Kidney (tissue), 14 donors: Measurements from ENCODE around the gene IER2. TPM values are rescaled to one million over a fixed set of nuclear protein-coding genes. Genes with fewer than 3 reads are reported as not detected.

Source experiments
- DNase-seq, 5 donors: peaks; one replicate each; pipeline ENCODE4 v3.0.0-alpha.2; 2013 to 2020
- FAIRE-seq: peaks from 2 replicates; lab custom pipeline; 2012; peaks lifted over from hg19 to GRCh38; lab: Jason Lieb, UNC
- H3K27ac ChIP-seq, 2 donors: one replicate each; pipeline ENCODE4 v1.7.0; 2013; ENCODE audit warnings: low read depth in 2 of 2, low read length in 2 of 2, inconsistent platforms in 1 of 2
- H3K27me3 ChIP-seq: one replicate; pipeline ENCODE4 v1.7.1; 2013; ENCODE audit warnings: low read length, inconsistent platforms; ENCODE audit not compliant: control insufficient read depth, insufficient read depth
- H3K36me3 ChIP-seq, 3 donors: one replicate each; pipeline versions ENCODE4 v1.7.0 to v1.7.1; 2013; ENCODE audit warnings: low read length in 3 of 3, control low read depth in 1 of 3, inconsistent platforms in 1 of 3; ENCODE audit not compliant: insufficient read depth in 3 of 3, control insufficient read depth in 2 of 3
- H3K4me1 ChIP-seq, 3 donors: one replicate each; pipeline versions ENCODE4 v1.7.0 to v1.7.1; 2013; ENCODE audit warnings: low read length in 3 of 3, inconsistent platforms in 1 of 3, low read depth in 1 of 3; ENCODE audit not compliant: control insufficient read depth in 2 of 3, insufficient read depth in 2 of 3
- H3K4me3 ChIP-seq, 3 donors: one replicate each; pipeline versions ENCODE4 v1.7.0 to v1.8.1; 2013; ENCODE audit warnings: low read length in 3 of 3, control low read depth in 1 of 3, inconsistent platforms in 1 of 3
- H3K9ac ChIP-seq, 3 donors: one replicate each; pipeline versions ENCODE4 v1.7.0 to v1.7.1; 2013; ENCODE audit warnings: low read length in 3 of 3, control low read depth in 1 of 3, inconsistent platforms in 1 of 3
- H3K9me3 ChIP-seq, 3 donors: one replicate each; pipeline versions ENCODE4 v1.7.0 to v1.7.1; 2013; ENCODE audit warnings: low read length in 3 of 3, control low read depth in 1 of 3, inconsistent platforms in 1 of 3; ENCODE audit not compliant: control insufficient read depth in 2 of 3, insufficient read depth in 1 of 3
- intact Hi-C: fragments of 100-400 bp; cut with DNase I; formaldehyde crosslinking; loops from one replicate; pipeline ENCODE4 v1.11.1; 2022
- polyA plus RNA-seq: library from polyadenylated mRNA; stranded (reverse); fragments of 350-450 nt; fragmentation: Illumina TruSeq; extraction: RNeasy Lipid Tissue Mini Kit (QIAGEN cat#74804); gene quantifications from one replicate; pipeline ENCODE4 v1.2.3, GENCODE V29; 2014; ENCODE audit warnings: low read depth, low replicate concordance; ENCODE audit not compliant: insufficient read depth
- total RNA-seq: library from RNA; stranded (reverse); fragmentation: NEBNext Ultra II Directional; extraction: Animal tissue kit (Norgen Biotek cat#: 25700); gene quantifications from one replicate; pipeline ENCODE4 v1.2.1, GENCODE V29; 2021
- TF ChIP-seq, protein P1 (sequence below): IDR thresholded peaks from 3 replicates; pipeline ENCODE4 v1.5.1; 2012; ENCODE audit warnings: mild to moderate bottlenecking, moderate library complexity, borderline replicate concordance; ENCODE audit not compliant: insufficient read depth; ENCODE audit errors: extremely low read depth
- donor health status: control.
- donor health status: control.
- donor health status: control.
- donor health status: control.
- donor health status: control.
- donor health status: DM: yes; HTN: yes; CAD: no.
- donor health status: Normal renal cell carcinoma (clear cell type).

Gene IER2
- total and polyA plus RNA-seq, 2 donors from 2014 or later: 73.9 to 96.7 TPM

DNA sequence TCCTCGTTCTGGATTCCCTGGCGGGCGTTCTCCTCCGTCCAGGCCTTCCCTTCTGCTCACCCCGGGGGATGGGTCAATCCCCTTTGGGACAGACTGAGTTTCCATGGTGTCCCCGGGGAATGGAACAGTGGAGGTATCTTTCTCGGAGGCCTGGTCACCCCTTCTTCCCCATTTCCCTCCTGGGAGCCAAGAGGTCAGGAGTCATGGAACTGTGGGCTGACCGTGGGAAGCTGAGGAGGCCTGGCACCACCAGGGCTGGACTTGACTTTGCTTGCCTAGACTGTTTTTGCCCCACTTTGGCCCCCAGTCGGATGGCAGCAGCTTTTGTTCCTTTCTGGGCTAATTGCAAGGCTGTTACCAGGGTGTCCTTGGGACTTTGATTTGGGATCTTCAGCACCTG lies 30.2 kb upstream of the IER2 start:
- no peaks in the 10 kb centered on the region for H3K9me3 ChIP-seq
- intact Hi-C loops: no loop called here
- no peak overlapping the region for H3K27ac ChIP-seq
- H3K4me3 ChIP-seq: no peak overlapping the region
- TF ChIP-seq, protein P1, sequence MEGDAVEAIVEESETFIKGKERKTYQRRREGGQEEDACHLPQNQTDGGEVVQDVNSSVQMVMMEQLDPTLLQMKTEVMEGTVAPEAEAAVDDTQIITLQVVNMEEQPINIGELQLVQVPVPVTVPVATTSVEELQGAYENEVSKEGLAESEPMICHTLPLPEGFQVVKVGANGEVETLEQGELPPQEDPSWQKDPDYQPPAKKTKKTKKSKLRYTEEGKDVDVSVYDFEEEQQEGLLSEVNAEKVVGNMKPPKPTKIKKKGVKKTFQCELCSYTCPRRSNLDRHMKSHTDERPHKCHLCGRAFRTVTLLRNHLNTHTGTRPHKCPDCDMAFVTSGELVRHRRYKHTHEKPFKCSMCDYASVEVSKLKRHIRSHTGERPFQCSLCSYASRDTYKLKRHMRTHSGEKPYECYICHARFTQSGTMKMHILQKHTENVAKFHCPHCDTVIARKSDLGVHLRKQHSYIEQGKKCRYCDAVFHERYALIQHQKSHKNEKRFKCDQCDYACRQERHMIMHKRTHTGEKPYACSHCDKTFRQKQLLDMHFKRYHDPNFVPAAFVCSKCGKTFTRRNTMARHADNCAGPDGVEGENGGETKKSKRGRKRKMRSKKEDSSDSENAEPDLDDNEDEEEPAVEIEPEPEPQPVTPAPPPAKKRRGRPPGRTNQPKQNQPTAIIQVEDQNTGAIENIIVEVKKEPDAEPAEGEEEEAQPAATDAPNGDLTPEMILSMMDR: no peak
- DNase-seq: no peak
- FAIRE-seq: no peak
- no peaks in the 10 kb centered on the region for H3K27me3 ChIP-seq
- peak overlapping the region in 1 of 3 donors; percentile 59 for H3K9ac ChIP-seq
- H3K4me1 ChIP-seq: peaks cover 2 to 34% (median 14%) of the 10 kb centered on the region in 3 donors
- no peaks in the 10 kb centered on the region for H3K36me3 ChIP-seq

DNA sequence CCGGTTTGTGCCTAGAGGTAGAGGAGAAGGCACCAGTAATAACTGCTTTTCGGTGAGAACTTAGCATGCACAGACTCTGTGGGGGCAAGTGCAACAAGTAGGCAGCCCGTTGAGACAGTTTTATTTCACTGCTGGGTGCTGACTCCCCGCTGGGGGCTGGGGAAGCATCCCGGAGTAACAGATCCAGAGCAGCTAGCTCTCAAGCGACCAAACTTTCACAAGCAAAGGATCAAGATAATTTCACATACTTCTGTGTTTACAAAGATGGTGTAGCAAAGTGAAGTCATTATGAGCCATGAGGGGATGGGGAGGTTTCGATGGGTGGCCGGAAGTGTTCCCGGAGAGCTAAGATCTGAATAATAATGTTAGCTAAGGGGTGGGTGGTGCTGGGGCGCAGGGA lies 29.4 kb upstream of the IER2 start:
- DNase-seq (no peak), FAIRE-seq (no peak)
- Histone ChIP-seq H3K4me3 (no peak overlapping the region), H3K9ac (peak overlapping the region in 1 of 3 donors; percentile 5), H3K36me3 (no peaks in the 10 kb centered on the region), H3K9me3 (no peaks in the 10 kb centered on the region), H3K27ac (no peak overlapping the region), H3K27me3 (no peaks in the 10 kb centered on the region), H3K4me1 (peaks cover 2 to 32% (median 10%) of the 10 kb centered on the region in 3 donors)
- intact Hi-C loops: no loop called here
- TF ChIP-seq, protein P1: no peak

DNA sequence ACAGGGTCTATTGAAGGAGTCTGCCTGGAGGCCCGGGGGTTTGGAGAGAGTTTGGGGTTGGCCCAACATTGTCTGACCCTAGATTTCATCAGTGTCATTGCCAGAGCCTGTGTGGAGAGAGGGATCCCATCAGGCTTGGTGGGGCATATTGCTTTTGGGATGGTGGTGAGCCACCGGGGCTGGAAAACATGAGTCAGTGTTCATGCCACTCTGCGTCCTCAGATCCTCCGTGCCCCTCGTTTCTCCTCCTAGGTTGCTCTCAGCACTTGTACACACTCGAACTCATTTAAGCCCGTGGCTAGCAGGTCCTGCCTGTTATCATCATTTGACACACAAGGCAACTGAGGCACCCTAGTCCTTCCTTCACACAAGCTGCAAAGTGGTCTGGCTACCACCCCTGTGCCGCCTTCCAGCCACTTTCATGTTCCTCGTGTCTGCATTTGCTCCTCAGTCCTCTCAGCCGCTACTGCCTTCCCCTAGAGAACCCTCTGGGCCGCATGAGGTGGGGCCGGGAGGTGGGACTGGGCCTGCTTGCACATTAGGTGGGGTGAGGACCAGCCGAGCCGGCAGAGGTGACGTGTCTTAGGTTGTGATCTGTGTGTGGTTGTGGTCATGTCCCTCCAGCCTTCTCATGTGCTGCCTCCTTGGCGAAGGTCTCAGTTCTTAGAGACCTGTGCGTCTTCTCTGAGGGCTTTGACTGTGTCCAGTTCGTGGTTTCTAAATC lies 28.5 kb upstream of the IER2 start:
- TF ChIP-seq, protein P1: no peak
- no peak overlapping the region for H3K9ac ChIP-seq
- no peak for FAIRE-seq
- H3K4me1 ChIP-seq: peaks cover 2 to 27% (median 8%) of the 10 kb centered on the region in 3 donors
- peaks cover 0 to 3% (median 0%) of the 10 kb centered on the region in 3 donors for H3K36me3 ChIP-seq
- no peaks in the 10 kb centered on the region for H3K9me3 ChIP-seq
- no peaks in the 10 kb centered on the region for H3K27me3 ChIP-seq
- intact Hi-C loops: no loop called here
- no peak overlapping the region for H3K4me3 ChIP-seq
- no peak for DNase-seq
- no peak overlapping the region for H3K27ac ChIP-seq
